CD8-positive, alpha-beta memory T cell (primary cell): ENCODE results near the gene TRIM2. TPM values are rescaled to one million over a fixed set of nuclear protein-coding genes. Genes with fewer than 3 reads are reported as not detected.

ENCODE experiments used
- polyA plus RNA-seq: library from polyadenylated mRNA; unstranded; fragments of 300-500 nt; fragmentation: Illumina TruSeq; gene quantifications from one replicate; pipeline ENCODE4 v1.2.3, GENCODE V29; 2021
- total RNA-seq, 2 experiments: library from RNA; stranded (reverse); gene quantifications; one replicate each; pipeline ENCODE4 v1.2.3, GENCODE V29; 2021

Gene TRIM2
- total and polyA plus RNA-seq, 3 experiments from 2014 or later, result 0.24 to 1.5 (median 0.29) TPM

Other genes with a start within 250 kb of the TRIM2 start
- gene MND1, start 140.2 kb downstream of the TRIM2 start, total RNA-seq, result 10 to 100 TPM; 20.2 to 21.6 TPM
- 0.31 TPM for gene MND1, start 140.2 kb downstream of the TRIM2 start, polyA plus RNA-seq